Astrocyte (in vitro differentiated cells and primary cell): ENCODE data around the gene RFLNA.

Experiments
- EZH2 ChIP-seq: IDR thresholded peaks from 2 replicates; pipeline ENCODE4 v1.6.1; 2012; ENCODE audit warnings: mild to moderate bottlenecking, low read length, inconsistent platforms; ENCODE audit not compliant: insufficient read depth
- TF ChIP-seq, protein P1 (sequence below): IDR thresholded peaks from 2 replicates; pipeline ENCODE4 v1.5.1; 2011; ENCODE audit warnings: low read depth, mild to moderate bottlenecking, inconsistent platforms, low read length, moderate library complexity; ENCODE audit not compliant: insufficient read depth

DNA sequence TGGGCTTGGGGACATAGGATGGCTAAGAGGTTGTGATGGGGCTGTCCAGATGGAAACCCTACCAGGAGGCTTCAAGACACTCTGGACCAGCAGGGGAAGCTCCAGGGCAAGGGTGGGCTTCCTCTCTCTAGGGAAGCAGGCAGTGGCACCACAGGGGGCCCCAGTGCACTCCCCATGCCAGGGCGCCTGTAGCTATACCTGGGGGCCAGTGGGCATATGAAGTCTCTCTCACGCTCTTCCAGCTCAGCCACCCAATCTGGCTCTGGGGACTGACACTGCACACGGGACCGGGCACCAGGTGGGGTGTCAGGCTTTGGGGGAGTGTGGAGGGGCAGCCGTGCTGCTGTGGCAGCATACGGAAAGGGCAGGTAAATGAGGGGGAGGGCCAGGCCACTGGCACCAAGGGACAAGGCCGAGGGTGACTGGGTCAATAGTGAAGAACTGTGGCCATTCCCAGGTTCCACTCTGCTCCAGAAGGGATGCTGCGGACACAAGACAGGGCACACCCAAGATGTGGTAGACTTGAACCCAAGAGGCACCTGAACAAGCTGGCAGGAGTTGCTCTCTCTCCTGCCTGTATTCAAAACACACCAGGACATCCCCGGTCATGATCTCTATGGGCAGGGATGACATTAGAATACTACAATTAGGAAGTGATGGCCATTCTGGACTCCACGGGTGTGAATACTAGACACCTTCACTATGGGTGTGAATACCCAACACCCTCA, 27.5 kb downstream of the RFLNA start:
- TF ChIP-seq, protein P1, sequence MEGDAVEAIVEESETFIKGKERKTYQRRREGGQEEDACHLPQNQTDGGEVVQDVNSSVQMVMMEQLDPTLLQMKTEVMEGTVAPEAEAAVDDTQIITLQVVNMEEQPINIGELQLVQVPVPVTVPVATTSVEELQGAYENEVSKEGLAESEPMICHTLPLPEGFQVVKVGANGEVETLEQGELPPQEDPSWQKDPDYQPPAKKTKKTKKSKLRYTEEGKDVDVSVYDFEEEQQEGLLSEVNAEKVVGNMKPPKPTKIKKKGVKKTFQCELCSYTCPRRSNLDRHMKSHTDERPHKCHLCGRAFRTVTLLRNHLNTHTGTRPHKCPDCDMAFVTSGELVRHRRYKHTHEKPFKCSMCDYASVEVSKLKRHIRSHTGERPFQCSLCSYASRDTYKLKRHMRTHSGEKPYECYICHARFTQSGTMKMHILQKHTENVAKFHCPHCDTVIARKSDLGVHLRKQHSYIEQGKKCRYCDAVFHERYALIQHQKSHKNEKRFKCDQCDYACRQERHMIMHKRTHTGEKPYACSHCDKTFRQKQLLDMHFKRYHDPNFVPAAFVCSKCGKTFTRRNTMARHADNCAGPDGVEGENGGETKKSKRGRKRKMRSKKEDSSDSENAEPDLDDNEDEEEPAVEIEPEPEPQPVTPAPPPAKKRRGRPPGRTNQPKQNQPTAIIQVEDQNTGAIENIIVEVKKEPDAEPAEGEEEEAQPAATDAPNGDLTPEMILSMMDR: no peak
- no peak for TF ChIP-seq EZH2
